Measurements from ENCODE around the gene CARD11. TPM values are rescaled to one million over a fixed set of nuclear protein-coding genes. Genes with fewer than 3 reads are reported as not detected.

The CARD11 gene
- polyA plus RNA-seq, 1 of the 3 experiments (the other 2 are of a cell fraction), result not detected

DNA sequence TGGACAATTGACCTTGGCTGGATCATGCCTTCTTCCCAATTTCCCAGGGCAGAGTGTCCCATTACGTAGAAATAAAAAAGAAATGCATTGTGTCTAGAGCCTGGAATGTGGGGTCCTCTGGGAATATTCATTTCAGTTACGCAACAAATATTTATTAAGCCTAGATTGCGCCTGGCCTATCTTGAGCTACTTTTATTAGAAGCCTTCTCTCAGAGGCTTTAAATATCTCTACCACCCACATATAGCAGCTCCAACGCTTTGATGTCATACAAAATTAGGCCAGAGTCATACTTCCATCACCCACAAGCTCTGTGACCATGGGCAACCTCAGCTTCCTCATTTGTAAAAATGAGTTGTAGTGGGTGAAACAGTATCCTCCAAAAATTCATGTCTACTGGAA, 24.9 kb upstream of the CARD11 start:
- no peaks in the 10 kb centered on the region for H3K9me3 ChIP-seq
- peaks cover 0 to 4% of the 10 kb centered on the region in 2 experiments; a peak in 1 of 4 replicates for H3K4me1 ChIP-seq (ENCODE audit: control insufficient read depth in 1 of 2, insufficient read depth in 2 of 2, low read depth in 1 of 2, low read length in 1 of 2)
- no peaks in the 10 kb centered on the region for H3K9me2 ChIP-seq
- H3F3A ChIP-seq (replicated peaks; ENCODE audit: insufficient read depth), result no peaks in the 10 kb centered on the region
- TF ChIP-seq SMC3 (IDR thresholded peaks at IDR 0.05; ENCODE audit: low read depth, low read length) (no peak), CHD2 (IDR thresholded peaks at IDR 0.05; ENCODE audit: low read length, partially characterized antibody) (no peak), JUND (IDR thresholded peaks at IDR 0.05) (no peak), TCF12 (IDR thresholded peaks at IDR 0.05) (no peak), EP300 (IDR thresholded peaks at IDR 0.05; ENCODE audit: borderline replicate concordance in 1 of 2, low read depth in 1 of 2, low read length in 1 of 2) (no peak), GABPA (IDR thresholded peaks at IDR 0.05; ENCODE audit: low read depth) (no peak)
- TF ChIP-seq, protein P1, sequence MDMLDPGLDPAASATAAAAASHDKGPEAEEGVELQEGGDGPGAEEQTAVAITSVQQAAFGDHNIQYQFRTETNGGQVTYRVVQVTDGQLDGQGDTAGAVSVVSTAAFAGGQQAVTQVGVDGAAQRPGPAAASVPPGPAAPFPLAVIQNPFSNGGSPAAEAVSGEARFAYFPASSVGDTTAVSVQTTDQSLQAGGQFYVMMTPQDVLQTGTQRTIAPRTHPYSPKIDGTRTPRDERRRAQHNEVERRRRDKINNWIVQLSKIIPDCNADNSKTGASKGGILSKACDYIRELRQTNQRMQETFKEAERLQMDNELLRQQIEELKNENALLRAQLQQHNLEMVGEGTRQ (IDR thresholded peaks at IDR 0.05; ENCODE audit: borderline replicate concordance, low read depth, low read length), result no peak
- TF ChIP-seq, protein P2, sequence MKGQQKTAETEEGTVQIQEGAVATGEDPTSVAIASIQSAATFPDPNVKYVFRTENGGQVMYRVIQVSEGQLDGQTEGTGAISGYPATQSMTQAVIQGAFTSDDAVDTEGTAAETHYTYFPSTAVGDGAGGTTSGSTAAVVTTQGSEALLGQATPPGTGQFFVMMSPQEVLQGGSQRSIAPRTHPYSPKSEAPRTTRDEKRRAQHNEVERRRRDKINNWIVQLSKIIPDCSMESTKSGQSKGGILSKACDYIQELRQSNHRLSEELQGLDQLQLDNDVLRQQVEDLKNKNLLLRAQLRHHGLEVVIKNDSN (IDR thresholded peaks at IDR 0.05; ENCODE audit: borderline replicate concordance, low read depth), result no peak
- TF ChIP-seq, protein P3, sequence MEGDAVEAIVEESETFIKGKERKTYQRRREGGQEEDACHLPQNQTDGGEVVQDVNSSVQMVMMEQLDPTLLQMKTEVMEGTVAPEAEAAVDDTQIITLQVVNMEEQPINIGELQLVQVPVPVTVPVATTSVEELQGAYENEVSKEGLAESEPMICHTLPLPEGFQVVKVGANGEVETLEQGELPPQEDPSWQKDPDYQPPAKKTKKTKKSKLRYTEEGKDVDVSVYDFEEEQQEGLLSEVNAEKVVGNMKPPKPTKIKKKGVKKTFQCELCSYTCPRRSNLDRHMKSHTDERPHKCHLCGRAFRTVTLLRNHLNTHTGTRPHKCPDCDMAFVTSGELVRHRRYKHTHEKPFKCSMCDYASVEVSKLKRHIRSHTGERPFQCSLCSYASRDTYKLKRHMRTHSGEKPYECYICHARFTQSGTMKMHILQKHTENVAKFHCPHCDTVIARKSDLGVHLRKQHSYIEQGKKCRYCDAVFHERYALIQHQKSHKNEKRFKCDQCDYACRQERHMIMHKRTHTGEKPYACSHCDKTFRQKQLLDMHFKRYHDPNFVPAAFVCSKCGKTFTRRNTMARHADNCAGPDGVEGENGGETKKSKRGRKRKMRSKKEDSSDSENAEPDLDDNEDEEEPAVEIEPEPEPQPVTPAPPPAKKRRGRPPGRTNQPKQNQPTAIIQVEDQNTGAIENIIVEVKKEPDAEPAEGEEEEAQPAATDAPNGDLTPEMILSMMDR (IDR thresholded peaks at IDR 0.05), result no peak
- H3K4me2 ChIP-seq, result no peak overlapping the region
- no peaks in the 10 kb centered on the region for H3K27me3 ChIP-seq (ENCODE audit: insufficient read depth)
- no peak for DNase-seq
- no peak overlapping the region for H3K4me3 ChIP-seq (ENCODE audit: low read depth in 2 of 2, low read length in 1 of 2)
- no peaks in the 10 kb centered on the region for H3K36me3 ChIP-seq (replicated peaks in 1 of 2; ENCODE audit: control insufficient read depth in 1 of 2, insufficient read depth in 2 of 2, low read length in 1 of 2)
- H3K9ac ChIP-seq, result no peak overlapping the region
- no peaks in the 10 kb centered on the region for H4K20me1 ChIP-seq (ENCODE audit: insufficient read depth)
- H3K79me2 ChIP-seq (ENCODE audit: insufficient read depth), result no peaks in the 10 kb centered on the region
- CTCF ChIA-PET, result interaction anchor here (1.4 to 2.1 kb wide), 4 partner anchors 9 to 233 kb away, joined by 3 to 6 read pairs (median 4); partner anchors contain the start of gene SDK1
- no peak overlapping the region for H2AFZ ChIP-seq (ENCODE audit: low read depth)
- no peak overlapping the region for H3K27ac ChIP-seq (ENCODE audit: low read depth in 2 of 2, low read length in 1 of 2)
- 35% methylated on average over 4 of the region's 4 CpGs for WGBS (ENCODE audit: low lambda C conversion rate)
- POLR2A ChIA-PET, result no interaction called here

DNA sequence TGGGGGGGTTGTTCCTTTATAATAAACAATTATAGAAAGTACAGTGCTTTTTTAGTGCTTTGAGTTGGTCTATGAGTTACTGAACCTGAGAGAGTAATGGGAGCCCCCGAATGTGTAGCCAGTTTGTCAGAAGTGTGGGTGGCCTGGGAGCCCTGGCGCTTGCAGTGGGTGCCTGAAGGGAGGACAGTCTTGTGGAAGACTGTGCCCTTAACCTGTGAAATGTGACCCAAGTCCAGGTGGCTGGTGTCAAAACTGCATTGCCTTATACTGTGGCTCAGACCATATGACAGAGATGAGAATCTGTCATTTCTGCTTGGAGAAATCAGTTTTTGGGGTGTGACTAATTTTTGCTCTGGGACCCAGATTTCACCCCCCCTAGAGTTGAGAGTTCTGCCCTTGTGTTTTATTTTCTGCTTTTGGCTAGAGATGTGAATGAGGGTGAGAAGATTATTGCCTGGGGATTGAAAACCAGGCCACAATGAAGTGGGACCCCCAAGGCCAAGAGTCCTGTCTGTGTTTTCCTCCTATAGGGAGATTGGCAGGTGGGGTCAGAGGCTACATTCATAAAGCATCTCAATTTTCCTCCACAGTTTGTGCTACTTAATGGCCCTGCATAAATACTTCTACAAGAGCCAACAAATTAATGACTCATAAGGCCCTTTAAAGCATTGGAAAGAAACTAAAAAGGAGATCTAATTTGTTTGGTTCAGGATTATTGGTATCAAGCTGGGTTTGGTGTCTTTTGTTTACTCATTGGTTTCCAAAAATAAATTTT, 24.1 kb upstream of the CARD11 start:
- 16% methylated on average over 2 of the region's 2 CpGs for WGBS (ENCODE audit: low lambda C conversion rate)
- no peak overlapping the region for H3K4me3 ChIP-seq (ENCODE audit: low read depth in 2 of 2, low read length in 1 of 2)
- POLR2A ChIA-PET, result no interaction called here
- H3K9me2 ChIP-seq, result no peaks in the 10 kb centered on the region
- H3F3A ChIP-seq (replicated peaks; ENCODE audit: insufficient read depth), result no peaks in the 10 kb centered on the region
- no peaks in the 10 kb centered on the region for H3K36me3 ChIP-seq (replicated peaks in 1 of 2; ENCODE audit: control insufficient read depth in 1 of 2, insufficient read depth in 2 of 2, low read length in 1 of 2)
- CTCF ChIA-PET, result interaction anchor here (1.5 to 2.2 kb wide), 5 partner anchors 10 to 39 kb away, joined by 3 to 10 read pairs (median 6); no protein-coding TSS in a partner anchor
- no peaks in the 10 kb centered on the region for H4K20me1 ChIP-seq (ENCODE audit: insufficient read depth)
- H3K27me3 ChIP-seq (ENCODE audit: insufficient read depth), result no peaks in the 10 kb centered on the region
- H3K79me2 ChIP-seq (ENCODE audit: insufficient read depth), result no peaks in the 10 kb centered on the region
- H3K4me2 ChIP-seq, result no peak overlapping the region
- DNase-seq, result no peak
- H3K27ac ChIP-seq (ENCODE audit: low read depth in 2 of 2, low read length in 1 of 2), result no peak overlapping the region
- no peak overlapping the region for H3K9ac ChIP-seq
- no peaks in the 10 kb centered on the region for H3K9me3 ChIP-seq
- no peaks in the 10 kb centered on the region for H3K4me1 ChIP-seq (ENCODE audit: control insufficient read depth in 1 of 2, insufficient read depth in 2 of 2, low read depth in 1 of 2, low read length in 1 of 2)
- H2AFZ ChIP-seq (ENCODE audit: low read depth), result no peak overlapping the region
- no peak for TF ChIP-seq TCF12 (IDR thresholded peaks at IDR 0.05)

Measured in SK-N-SH (cell line).